Ammon's horn (tissue), 1 donor: ENCODE measurements around the gene THSD7A.

ENCODE experiments used
- DNase-seq: peaks from one replicate; pipeline ENCODE4 v3.0.0-alpha.2; 2016; ENCODE audit warnings: low spot score

THSD7A gene

DNA sequence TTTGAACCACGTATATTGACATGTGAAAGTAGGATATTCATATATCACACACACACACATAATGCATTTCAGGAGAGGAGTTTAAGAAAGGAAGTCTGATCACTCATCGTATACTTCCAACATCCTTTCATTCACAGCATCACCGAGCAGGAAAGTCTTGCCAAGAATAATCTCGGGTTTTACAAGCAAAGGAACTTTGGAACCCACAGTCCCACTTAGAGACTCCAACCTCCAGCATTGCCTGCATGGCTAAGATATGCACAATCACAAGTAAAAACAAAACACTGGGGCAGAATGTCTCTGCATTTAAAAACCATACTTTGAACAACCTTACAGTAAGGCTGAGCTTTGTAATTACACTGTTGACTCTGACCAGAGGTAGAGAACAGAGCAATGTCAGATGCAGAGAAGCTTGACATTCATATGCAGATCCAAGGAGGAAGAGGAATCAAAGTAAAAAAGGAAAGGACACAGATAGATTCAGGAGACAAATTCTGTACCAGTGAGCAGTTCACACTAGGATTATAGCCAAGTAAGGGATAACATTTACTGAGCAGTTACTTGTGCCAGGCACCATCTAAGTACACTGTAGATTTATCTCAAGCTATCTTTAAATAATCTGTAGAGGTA, 14.8 kb downstream of the THSD7A start:
- no peak for DNase-seq

DNA sequence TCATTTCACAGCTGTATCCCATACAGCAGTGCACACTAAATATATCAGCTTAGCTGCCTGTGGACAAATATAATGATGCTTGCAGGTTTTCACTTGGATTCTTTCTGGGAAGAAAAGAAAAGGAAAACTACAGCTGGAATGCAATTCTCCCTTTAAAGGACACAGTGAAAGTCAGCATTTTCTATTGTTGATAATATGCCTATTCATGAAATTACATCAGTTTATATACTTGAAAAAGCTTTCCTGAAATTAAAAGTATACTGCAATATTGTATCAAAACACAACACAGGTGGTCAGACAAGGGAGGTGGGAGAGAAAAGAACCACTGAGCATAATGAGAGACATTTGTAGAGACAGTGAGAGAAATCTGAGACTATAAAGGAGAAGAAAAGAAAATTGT, 20.3 kb downstream of the THSD7A start:
- DNase-seq: no peak

DNA sequence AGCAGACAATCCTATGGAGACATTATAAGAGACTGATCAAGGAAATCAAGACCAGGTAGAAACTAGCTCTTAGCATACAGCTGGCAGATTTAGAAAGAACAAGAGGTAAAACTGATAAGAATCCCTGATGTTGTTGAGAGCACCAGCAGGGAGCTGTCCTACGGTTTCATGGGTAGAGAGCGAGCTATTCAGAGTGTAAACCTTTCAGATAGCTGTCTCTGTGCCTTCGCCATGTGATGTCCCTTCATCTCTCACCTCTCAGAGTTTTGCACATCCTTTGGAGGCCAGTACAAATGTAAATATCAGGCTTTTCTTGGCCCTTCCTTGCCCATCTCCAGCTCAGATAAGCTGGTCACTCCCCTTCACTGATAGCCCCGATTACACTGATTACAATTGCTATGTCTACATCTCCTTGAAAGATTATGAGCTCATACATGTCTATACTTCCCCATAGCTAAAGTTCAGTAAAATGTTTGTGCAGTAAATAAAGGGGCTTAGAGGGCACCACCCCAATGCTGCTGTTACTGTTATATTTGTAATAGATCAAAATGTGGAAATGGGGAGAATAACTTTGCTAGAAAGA, 21.9 kb downstream of the THSD7A start:
- DNase-seq: no peak

DNA sequence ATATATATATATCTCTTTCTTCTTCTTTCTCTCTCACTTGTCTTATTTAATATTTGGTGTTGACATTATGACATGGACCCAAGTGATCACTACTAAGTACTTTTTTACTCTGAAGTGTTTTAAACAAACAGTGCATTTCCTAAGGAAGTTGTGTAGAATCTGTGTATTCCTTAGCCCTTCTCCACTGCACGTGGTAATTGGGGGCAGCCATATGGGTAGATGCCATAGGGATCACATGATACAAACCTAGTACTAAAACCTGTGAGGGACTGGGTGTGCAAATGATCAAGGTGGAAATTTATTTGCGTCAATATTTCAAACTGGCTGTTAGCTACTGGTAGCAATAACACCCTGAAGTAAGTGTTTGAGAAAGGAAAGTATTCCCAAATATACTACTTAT, 25.0 kb downstream of the THSD7A start:
- DNase-seq: no peak

DNA sequence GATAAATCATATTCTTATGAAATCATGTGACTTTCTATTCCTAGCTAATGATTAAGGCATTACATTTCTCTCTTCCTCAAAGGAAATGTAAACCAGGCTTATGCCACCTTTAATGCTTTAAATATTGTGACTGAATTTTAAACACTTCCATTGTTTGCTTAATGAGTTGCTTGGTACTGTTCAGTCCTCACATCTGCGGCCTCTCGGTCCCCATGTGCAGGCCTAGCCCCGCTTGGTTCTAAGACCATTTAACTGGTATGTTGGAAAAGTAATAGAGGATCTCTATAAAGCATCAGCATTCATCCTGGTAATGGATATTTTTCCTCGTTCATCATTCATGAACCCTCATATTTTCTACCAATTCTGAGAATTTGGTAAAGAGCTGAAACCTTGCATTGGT, 27.4 kb downstream of the THSD7A start:
- DNase-seq: no peak

DNA sequence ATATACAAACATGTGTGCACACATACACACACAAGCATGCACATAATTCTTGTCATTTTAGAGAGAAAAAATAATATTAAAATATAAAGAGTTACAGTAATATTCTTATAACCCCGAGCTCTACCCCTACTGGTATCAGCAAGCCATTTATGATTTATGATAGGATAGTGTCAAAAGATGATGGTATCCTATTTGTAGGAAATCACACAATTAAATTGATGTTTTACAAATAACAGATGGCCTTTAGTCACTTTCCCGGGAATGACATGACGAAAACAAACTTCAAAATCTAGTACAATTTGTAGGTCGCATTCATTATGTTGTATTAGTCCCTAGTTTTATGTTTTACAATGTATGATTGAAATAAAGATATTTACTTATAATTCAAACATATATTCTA, 36.8 kb downstream of the THSD7A start:
- DNase-seq: no peak

DNA sequence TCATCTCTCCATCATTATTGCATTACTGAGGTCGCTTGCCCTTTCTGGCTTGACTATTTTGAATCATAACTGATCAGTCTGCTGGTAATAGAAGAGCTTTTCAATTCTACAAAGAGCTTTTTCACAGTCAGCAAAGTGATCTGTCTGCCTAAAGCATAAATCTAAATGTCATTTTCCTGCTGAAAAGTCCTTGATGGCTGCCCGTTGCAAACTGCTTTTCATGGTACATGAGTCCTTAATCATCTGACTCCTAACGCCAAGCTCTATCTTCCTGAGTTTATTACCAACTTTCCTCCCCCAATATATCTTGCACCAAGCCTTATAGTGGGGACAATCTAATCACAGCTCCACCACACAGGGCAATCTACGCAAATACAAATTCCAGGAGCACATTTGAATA, 39.8 kb downstream of the THSD7A start:
- DNase-seq: no peak

DNA sequence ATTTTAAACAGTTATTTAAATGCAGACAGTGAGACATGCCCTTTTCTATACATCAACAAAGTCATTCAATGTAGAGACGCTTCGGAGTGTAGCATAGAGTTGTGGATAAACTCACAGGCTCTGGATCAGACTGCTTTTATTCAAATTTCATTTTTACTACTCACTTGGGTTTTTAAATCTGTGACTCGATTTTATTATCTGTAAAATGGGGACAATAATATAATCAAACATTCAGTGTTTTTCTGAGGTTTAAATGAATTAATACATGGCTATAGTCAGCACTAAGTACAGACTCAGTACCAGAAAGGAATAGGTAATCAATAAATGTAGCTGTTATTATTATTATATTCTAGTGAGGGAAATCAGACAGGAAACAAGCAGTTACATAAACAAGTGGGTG, 43.4 kb downstream of the THSD7A start:
- no peak for DNase-seq

DNA sequence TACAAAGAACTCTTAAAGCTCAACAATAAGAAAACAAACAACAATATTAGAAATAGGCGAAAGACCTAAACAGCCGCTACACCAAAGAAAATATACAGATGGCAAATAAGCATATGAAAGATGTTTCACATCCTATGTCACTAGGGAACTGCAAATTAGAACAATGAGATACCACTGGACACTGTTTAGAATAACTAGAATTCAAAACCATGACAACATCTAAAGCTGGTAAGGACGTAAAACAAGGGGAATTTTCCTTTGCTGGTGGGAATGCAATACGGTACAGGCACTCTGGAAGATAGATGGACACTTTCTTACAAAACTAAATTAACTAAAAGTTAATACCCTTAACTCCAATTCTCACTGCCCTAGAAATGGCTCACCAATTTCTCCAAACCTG, 44.5 kb downstream of the THSD7A start:
- DNase-seq: no peak

DNA sequence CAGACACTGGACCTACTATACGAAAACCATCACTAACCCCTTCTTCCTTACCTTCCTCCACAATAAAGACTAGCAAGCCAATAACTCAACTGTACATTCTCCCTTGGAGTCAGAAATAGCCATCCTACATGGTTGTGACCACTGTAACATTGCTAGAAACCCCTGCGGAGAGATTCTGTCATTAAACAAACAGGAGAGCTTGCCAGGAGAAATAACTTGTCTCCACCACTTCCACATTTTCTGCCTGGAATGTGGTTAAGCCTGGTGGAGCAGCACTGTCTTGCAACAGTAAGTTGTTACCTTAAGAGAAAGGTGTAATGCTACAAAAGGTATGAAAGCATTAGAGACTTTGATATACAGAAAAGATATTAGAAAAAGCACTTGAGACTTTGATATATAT, 45.8 kb downstream of the THSD7A start:
- DNase-seq: no peak

DNA sequence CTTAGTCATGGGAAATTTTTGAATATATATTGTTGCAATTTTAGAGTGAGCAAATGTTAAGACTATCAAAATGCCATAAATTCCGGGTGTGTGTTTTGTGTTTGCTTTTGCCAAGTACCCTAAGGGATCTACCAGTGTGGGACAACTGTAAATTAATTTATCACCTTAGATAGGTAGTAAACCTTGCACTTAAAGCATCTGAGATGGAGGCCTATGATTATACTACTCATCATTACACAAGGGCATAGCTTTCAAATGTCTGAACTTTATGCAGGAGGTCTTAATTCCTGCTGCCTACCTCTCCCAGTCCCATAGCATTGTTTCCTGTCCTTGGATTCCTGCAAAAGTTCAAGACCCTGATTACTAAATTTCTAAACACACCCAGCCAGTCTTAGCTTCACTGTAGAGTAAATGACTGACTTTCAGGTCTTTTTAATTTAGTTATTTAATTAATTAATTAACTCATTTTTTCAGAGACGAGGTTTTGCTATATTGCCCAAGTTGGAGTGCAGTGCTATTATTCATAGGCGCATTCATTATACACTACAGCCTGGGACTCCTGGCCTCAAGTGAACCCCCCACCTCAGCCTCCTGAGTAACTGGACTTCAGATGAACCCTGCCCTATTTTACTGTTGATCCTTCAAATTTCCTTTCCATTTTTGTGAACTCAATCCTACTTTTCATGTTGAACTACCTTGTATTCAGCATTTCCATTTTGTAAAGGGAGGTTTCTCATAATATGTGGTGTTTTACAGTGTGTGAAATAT, 47.0 kb downstream of the THSD7A start:
- no peak for DNase-seq

DNA sequence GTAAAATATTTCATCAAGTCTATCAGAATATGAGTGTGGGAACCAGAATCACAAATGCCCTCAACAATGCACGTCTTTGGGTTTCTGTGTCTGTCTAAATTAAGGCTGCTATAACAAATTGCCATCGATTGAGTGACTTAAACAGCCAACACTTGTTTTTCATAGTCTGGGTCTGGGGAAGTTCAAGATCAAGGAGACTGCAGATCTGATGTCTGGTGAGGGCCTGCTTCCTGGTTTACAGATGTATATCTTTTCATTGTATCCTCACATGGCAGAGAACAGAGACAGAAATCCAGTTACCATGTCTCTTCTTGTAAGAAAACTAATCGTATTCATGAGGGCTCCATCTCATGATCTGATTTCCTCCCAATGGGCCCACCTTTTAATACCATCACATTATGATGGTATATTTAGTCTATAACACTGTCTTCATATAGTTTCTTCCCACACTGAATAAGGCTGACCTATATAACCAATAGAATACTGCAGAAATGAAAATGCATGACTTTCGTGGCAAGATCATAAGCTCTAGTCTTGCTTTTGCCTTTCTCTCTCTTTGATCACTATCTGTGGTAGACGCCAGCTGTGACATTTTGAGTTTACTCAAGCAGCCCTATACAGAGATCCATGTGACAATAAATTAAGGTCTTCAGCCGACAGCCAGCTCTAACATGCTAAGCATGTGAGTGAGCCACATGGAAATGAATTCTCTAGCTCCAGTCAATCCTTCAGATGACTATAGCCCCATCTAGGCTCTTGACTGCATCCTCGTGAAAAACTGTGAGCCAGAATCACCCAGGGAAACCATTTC, 51.9 kb downstream of the THSD7A start:
- DNase-seq: no peak

DNA sequence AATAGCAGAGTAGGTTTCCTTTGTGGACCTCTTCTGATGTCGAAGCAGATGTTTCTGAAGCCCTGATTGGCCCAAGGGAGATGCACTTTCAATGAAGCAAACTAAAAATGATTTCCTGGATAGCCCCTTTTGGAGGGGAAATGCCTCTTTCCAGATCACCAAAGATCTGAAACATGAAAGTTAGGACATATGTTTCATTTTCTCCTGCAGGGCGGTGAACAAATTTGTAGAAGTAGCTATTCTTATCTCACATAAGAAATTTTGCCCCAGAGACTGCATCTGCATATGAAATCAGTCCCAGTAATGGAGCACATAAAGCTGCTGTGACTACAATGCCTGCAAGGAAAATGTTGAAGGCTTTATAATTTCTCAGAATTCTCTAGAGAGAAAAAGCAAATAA, 56.0 kb downstream of the THSD7A start:
- DNase-seq: no peak

DNA sequence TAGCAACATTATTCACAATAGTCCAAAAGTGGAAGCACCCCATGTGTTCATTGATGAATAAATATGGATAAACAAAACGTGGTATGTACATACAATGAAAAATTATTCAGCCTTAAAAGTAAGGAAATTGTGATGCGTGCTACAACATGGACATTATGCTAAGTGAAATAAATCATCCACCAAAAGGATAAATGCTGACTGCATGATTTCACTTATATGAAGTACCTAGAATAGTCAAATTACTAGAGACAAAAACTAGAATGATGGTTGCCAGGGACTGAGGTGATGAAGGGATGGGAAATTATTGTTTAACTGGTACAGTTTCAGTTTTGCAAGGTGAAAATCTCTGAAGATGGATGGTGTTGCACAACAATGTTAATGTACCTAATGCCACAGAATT, 56.6 kb downstream of the THSD7A start:
- no peak for DNase-seq

DNA sequence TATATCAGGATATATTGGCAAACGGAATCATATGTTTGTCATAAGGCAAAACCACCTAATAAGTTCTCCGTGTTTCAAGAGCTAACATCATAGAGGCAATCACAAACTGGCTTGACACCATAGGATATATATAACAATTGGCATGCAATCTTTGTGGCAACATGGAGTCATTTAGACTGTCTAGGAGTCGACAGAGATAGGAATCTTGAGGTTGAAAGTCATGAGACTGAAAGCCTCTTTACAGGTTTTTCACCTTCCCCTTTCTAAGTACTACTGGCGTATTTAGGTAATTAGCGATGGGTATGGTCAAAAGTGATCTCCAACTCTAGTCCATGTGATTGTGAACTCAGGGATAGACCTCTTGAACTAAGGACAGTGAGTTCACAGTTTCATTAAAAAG, 63.7 kb downstream of the THSD7A start:
- no peak for DNase-seq

DNA sequence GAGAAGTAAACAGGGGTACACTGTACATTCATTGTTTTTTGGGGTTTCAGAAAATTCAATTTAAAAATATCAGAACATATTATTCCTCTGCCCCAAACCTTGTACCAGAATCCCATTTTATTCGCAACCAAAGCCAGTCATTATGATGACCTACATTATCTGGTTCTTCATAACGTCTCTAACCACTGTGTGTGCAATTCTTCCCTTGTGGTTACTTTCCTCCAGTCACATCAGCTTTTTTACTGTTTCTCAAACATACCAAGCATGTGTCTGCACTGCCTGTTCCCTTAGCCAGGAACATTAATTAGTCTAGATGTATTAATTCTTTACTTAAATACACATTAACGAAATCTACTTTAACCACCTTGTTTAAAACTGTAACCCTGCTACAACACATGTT, 64.8 kb downstream of the THSD7A start:
- no peak for DNase-seq

DNA sequence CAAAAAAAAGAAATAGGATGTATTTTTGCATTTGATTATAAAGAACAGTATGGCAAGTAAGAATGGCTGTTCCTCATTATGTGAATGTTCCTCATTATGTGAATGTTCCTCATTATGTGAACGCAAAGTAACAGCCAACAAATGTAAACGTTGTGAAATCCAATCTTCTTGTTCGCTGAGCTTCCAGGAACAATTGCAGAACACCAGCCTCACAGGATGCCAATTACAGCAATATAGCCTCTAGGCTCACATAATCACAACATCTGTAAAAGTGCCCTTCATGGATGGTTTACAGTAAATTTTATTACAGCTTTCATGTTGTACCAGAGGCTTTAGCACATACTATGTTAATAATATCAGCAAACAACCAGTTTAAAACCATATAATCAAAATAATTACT, 71.6 kb downstream of the THSD7A start:
- DNase-seq: no peak

DNA sequence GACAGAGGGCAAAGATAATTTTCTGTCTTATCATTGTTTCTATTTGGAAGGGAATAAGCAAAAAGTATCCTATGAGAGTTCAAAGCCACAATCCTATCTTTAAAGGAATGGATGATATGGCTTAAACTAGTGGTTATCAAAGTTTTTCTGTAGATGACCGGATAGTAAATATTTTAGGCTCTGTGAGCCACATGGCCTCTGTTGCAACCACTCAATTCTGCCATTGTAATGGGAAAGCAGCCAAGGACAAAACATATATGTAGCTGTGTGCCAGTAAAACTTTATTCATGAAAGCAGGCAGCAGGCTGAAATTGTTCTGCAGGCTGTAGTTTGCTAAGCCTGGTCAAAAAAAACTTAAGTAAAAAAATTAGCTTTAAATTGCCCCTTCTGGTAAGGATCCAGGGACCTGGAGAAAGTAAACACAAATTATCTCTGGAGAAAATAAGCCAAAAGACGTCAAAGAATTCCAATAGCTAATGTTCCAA, 73.3 kb downstream of the THSD7A start:
- no peak for DNase-seq

DNA sequence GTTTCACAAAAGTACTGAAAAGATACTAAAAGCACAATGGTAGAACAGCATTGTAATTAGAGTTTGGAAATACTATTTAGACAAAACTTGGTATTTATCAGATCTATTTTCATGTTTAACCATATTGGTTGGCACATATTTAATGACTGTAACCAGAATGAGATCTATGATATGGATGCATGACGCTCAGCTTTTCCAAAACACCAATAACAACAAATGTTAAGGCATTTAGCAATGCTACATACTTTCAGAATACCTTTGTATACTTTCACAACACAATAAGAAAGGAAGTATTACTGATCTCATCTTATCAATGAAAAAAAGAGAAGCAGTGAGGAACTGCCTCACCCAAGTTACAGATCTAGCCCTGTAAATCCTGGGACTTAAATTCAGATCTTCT, 74.8 kb downstream of the THSD7A start:
- DNase-seq: no peak

DNA sequence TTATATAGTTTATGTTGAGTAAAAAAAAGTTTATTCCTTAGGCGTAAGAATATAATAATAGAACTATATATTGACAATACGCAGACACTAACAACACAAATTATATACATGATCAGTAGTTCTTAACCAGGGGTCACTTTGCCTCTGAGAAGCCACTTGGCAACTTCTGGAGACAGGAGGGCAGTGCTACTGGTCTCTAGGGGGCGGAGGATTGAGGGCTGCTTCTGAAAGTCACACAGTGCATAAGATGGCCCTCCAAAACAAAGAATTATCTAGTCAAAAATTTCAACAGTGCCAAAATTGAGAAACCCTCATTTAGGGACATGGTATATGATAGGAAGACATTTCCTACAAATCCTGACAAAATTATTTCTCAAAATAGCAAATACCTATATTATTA, 77.1 kb downstream of the THSD7A start:
- DNase-seq: no peak

DNA sequence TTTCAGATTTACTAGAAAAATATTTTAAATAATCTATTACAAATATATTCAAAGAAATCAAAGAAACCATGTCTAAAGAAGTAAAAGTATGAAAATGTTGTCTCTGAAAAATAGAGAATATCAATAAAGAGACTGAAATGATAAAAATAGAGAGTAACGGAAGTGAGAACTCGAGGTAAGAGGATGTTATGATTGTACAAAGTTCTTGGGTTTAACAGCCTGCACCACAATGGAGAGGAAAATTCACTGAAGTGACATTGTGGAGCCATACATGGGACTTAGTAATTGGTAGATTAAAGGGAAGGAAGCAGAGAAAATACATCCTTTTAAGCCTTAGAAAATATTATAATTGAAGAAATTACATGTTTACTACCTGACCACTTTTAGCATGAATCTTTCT, 77.9 kb downstream of the THSD7A start:
- DNase-seq: no peak

DNA sequence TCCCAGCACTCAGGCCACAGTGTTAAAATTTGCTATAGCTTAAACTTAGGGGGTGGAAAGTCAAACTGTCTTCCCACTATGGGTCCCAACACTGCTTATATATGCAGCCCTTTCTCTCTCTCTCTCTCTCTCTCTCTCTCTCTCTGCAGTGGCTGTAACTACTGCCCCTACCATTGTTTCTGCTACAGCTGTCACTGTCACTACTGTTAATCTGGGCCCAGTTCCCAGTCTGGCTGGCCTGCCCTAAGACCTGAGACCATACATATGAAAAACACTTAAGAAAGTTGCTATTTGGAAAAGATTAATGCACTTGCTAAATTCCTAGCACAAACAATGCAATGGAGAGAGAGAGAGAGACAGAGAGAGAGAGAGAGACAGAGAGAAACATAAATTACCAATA, 78.6 kb downstream of the THSD7A start:
- no peak for DNase-seq
